Endodermal cell (in vitro differentiated cells): ENCODE results near the gene MMP21. TPM values are rescaled to one million over a fixed set of nuclear protein-coding genes. Genes with fewer than 3 reads are reported as not detected.
A peak's percentile ranks its signal among the peaks of the same experiment; 100 is the strongest.

Source experiments
- DNase-seq: peaks from one replicate; pipeline ENCODE4 v3.0.0-alpha.2; 2017
- H3K27ac ChIP-seq: 2 replicates; pipeline ENCODE4 v1.5.1; 2013; ENCODE audit warnings: mild to moderate bottlenecking, low read depth, low read length, moderate library complexity
- H3K27me3 ChIP-seq: 2 replicates; pipeline ENCODE4 v1.6.1; 2013; ENCODE audit warnings: mild to moderate bottlenecking, low read length, moderate library complexity; ENCODE audit not compliant: insufficient read depth, control insufficient read depth, poor library complexity, severe bottlenecking
- H3K36me3 ChIP-seq: 2 replicates; pipeline ENCODE4 v1.7.0; 2013; ENCODE audit warnings: mild to moderate bottlenecking, low read length, moderate library complexity; ENCODE audit not compliant: control insufficient read depth, insufficient read depth
- H3K4me1 ChIP-seq: one replicate; pipeline ENCODE4 v1.7.0; 2013; ENCODE audit warnings: low read length; ENCODE audit not compliant: control insufficient read depth, insufficient read depth
- H3K4me3 ChIP-seq: 2 replicates; pipeline ENCODE4 v1.5.1; 2013; ENCODE audit warnings: mild to moderate bottlenecking, low read length, moderate library complexity
- H3K9ac ChIP-seq: 2 replicates; pipeline ENCODE4 v1.6.1; 2013; ENCODE audit warnings: mild to moderate bottlenecking, low read length, moderate library complexity; ENCODE audit not compliant: poor library complexity, severe bottlenecking; ENCODE audit errors: extremely low read depth
- H3K9me3 ChIP-seq: 2 replicates; pipeline ENCODE4 v1.6.1; 2013; ENCODE audit warnings: mild to moderate bottlenecking, low read length, moderate library complexity; ENCODE audit not compliant: control insufficient read depth
- H3K27ac Mint-ChIP-seq: 2 replicates; pipeline ENCODE4 v1.8.0; 2020; ENCODE audit warnings: mixed read lengths
- H3K27me3 Mint-ChIP-seq: 2 replicates; pipeline ENCODE4 v1.8.0; 2021; ENCODE audit warnings: mild to moderate bottlenecking, mixed read lengths; ENCODE audit not compliant: insufficient read depth
- H3K36me3 Mint-ChIP-seq: 2 replicates; pipeline ENCODE4 v1.8.0; 2020; ENCODE audit warnings: low read depth, mixed read lengths
- H3K4me1 Mint-ChIP-seq: 2 replicates; pipeline ENCODE4 v1.8.0; 2020; ENCODE audit warnings: mixed read lengths
- H3K4me3 Mint-ChIP-seq: 2 replicates; pipeline ENCODE4 v1.8.0; 2020; ENCODE audit warnings: mild to moderate bottlenecking, moderate library complexity, mixed read lengths
- H3K9me3 Mint-ChIP-seq: 2 replicates; pipeline ENCODE4 v1.8.0; 2020; ENCODE audit warnings: mild to moderate bottlenecking, mixed read lengths
- CTCF ChIP-seq: fragments of 200-600 bp; sonication (generic); conservative IDR thresholded peaks from 2 replicates; pipeline ENCODE4 v1.5.0; 2021; ENCODE audit warnings: antibody characterized with exemption, mild to moderate bottlenecking
- WGBS, 2 experiments: methylation state at CpG; one replicate each; pipeline versions ENCODE4 v1.1.5 to v1.1.7; 2013; ENCODE audit warnings: missing lambda C conversion rate in 2 of 2, mixed read lengths in 1 of 2; ENCODE audit not compliant: insufficient coverage in 1 of 2, insufficient read length in 1 of 2; 5-methylcytosine and 5-hydroxymethylcytosine counted together
- total RNA-seq, 2 donors: library from RNA; stranded (reverse); fragmentation: NEBNext Ultra II Directional in 1 of 2; extraction: Animal tissue kit (Norgen Biotek cat#: 25700) in 1 of 2; gene quantifications; 2 replicates in 1 of 2; 3 replicates in 1 of 2; pipeline ENCODE4 v1.2.1, GENCODE V29; 2021

The MMP21 gene
- total RNA-seq, 2 donors from 2014 or later, result not detected

- Histone ChIP-seq H3K9ac (no peak overlapping the region), H3K9me3 (peaks cover 8% of the 10 kb centered on the region), H3K36me3 (no peaks in the 10 kb centered on the region), H3K4me3 (no peak overlapping the region), H3K4me1 (no peaks in the 10 kb centered on the region), H3K27ac (no peak overlapping the region), H3K27me3 (no peaks in the 10 kb centered on the region)
- no peak for TF ChIP-seq CTCF
- Mint-ChIP-seq H3K27me3 (peaks cover 3% of the 10 kb centered on the region), H3K4me1 (peaks cover 3% of the 10 kb centered on the region), H3K36me3 (no peaks in the 10 kb centered on the region), H3K9me3 (peaks cover 8% of the 10 kb centered on the region), H3K4me3 (no peak overlapping the region), H3K27ac (no peak overlapping the region)
- WGBS, 2 experiments, result 87 to 91% methylated on average over 11 of the region's 11 CpGs
- peak; percentile 41 for DNase-seq
Observed at GRCh38 chr10:125782616-125783015, 7.0 kb upstream of the MMP21 start.

- WGBS, 2 experiments, result 91 to 98% methylated on average over 6 to 11 of the region's 11 CpGs
- no peak for TF ChIP-seq CTCF
Observed at GRCh38 chr10:125782054-125782453, 6.4 kb upstream of the MMP21 start.

GRCh38 chr10:125781374-125781773 lies 5.8 kb upstream of the MMP21 start:
- no peaks in the 10 kb centered on the region for H3K4me1 Mint-ChIP-seq
- H3K27ac ChIP-seq, result no peak overlapping the region
- no peaks in the 10 kb centered on the region for H3K27me3 ChIP-seq
- peak; percentile 20 for DNase-seq
- peaks cover 8% of the 10 kb centered on the region for H3K9me3 Mint-ChIP-seq
- H3K36me3 ChIP-seq, result no peaks in the 10 kb centered on the region
- no peak overlapping the region for H3K9ac ChIP-seq
- H3K4me3 ChIP-seq, result no peak overlapping the region
- H3K4me3 Mint-ChIP-seq, result no peak overlapping the region
- H3K27me3 Mint-ChIP-seq, result peaks cover 3% of the 10 kb centered on the region
- 88 to 94% methylated on average over 4 to 8 of the region's 8 CpGs for WGBS, 2 experiments
- H3K27ac Mint-ChIP-seq, result no peak overlapping the region
- no peaks in the 10 kb centered on the region for H3K36me3 Mint-ChIP-seq
- peaks cover 8% of the 10 kb centered on the region for H3K9me3 ChIP-seq
- TF ChIP-seq CTCF, result no peak
- H3K4me1 ChIP-seq, result no peaks in the 10 kb centered on the region

More at GRCh38 chr10:125782054-125782453, 6.4 kb upstream of the MMP21 start:
- H3K4me3 Mint-ChIP-seq, result no peak overlapping the region
- H3K27ac Mint-ChIP-seq, result no peak overlapping the region
- no peaks in the 10 kb centered on the region for H3K36me3 Mint-ChIP-seq
- H3K27me3 Mint-ChIP-seq, result peaks cover 3% of the 10 kb centered on the region
- Histone ChIP-seq H3K36me3 (no peaks in the 10 kb centered on the region), H3K9me3 (peaks cover 8% of the 10 kb centered on the region), H3K27me3 (no peaks in the 10 kb centered on the region), H3K9ac (no peak overlapping the region), H3K4me3 (no peak overlapping the region), H3K4me1 (no peaks in the 10 kb centered on the region), H3K27ac (no peak overlapping the region)
- peaks cover under 1% of the 10 kb centered on the region for H3K4me1 Mint-ChIP-seq
- peaks cover 8% of the 10 kb centered on the region for H3K9me3 Mint-ChIP-seq
- DNase-seq, result peak; percentile 40
